Measurements from ENCODE around the gene C1orf21. TPM values are rescaled to one million over a fixed set of nuclear protein-coding genes. Genes with fewer than 3 reads are reported as not detected.

The C1orf21 gene
- total RNA-seq, 1 donor from 2014 or later, result 2.6 TPM

GRCh38 chr1:184423649-184424048 lies 36.8 kb downstream of the C1orf21 start:
- H3K36me3 ChIP-seq (ENCODE audit: control insufficient read depth, insufficient read depth, low read length), result no peaks in the 10 kb centered on the region
- no peaks in the 10 kb centered on the region for H3K27me3 ChIP-seq (ENCODE audit: control insufficient read depth, insufficient read depth, low read length)
- no peak for DNase-seq (ENCODE audit: low read depth)
- no peak overlapping the region for H3K4me3 ChIP-seq (ENCODE audit: low read depth, low read length)
- no peak for TF ChIP-seq CTCF (IDR thresholded peaks at IDR 0.05; ENCODE audit: insufficient read depth, low read length, poor library complexity, severe bottlenecking)

GRCh38 chr1:184424157-184424556 lies 37.3 kb downstream of the C1orf21 start:
- H3K27me3 ChIP-seq (ENCODE audit: control insufficient read depth, insufficient read depth, low read length), result no peaks in the 10 kb centered on the region
- no peaks in the 10 kb centered on the region for H3K36me3 ChIP-seq (ENCODE audit: control insufficient read depth, insufficient read depth, low read length)
- TF ChIP-seq CTCF (IDR thresholded peaks at IDR 0.05; ENCODE audit: insufficient read depth, low read length, poor library complexity, severe bottlenecking), result no peak
- DNase-seq (ENCODE audit: low read depth), result no peak
- no peak overlapping the region for H3K4me3 ChIP-seq (ENCODE audit: low read depth, low read length)

- Histone ChIP-seq H3K4me3 (ENCODE audit: low read depth, low read length) (no peak overlapping the region), H3K36me3 (ENCODE audit: control insufficient read depth, insufficient read depth, low read length) (no peaks in the 10 kb centered on the region), H3K27me3 (ENCODE audit: control insufficient read depth, insufficient read depth, low read length) (no peaks in the 10 kb centered on the region)
- TF ChIP-seq CTCF (IDR thresholded peaks at IDR 0.05; ENCODE audit: insufficient read depth, low read length, poor library complexity, severe bottlenecking), result no peak
- DNase-seq (ENCODE audit: low read depth), result no peak
These were observed 38.1 kb downstream of the C1orf21 start for GRCh38 chr1:184424945-184425344.

GRCh38 chr1:184425449-184426277 lies 38.8 kb downstream of the C1orf21 start:
- no peak for TF ChIP-seq CTCF (IDR thresholded peaks at IDR 0.05; ENCODE audit: insufficient read depth, low read length, poor library complexity, severe bottlenecking)
- DNase-seq (ENCODE audit: low read depth), result no peak
- H3K4me3 ChIP-seq (ENCODE audit: low read depth, low read length), result no peak overlapping the region
- no peaks in the 10 kb centered on the region for H3K27me3 ChIP-seq (ENCODE audit: control insufficient read depth, insufficient read depth, low read length)
- no peaks in the 10 kb centered on the region for H3K36me3 ChIP-seq (ENCODE audit: control insufficient read depth, insufficient read depth, low read length)

GRCh38 chr1:184426278-184426674 lies 39.4 kb downstream of the C1orf21 start:
- DNase-seq (ENCODE audit: low read depth), result no peak
- TF ChIP-seq CTCF (IDR thresholded peaks at IDR 0.05; ENCODE audit: insufficient read depth, low read length, poor library complexity, severe bottlenecking), result no peak
- no peaks in the 10 kb centered on the region for H3K27me3 ChIP-seq (ENCODE audit: control insufficient read depth, insufficient read depth, low read length)
- H3K36me3 ChIP-seq (ENCODE audit: control insufficient read depth, insufficient read depth, low read length), result no peaks in the 10 kb centered on the region
- H3K4me3 ChIP-seq (ENCODE audit: low read depth, low read length), result no peak overlapping the region

- Histone ChIP-seq H3K36me3 (ENCODE audit: control insufficient read depth, insufficient read depth, low read length) (no peaks in the 10 kb centered on the region), H3K27me3 (ENCODE audit: control insufficient read depth, insufficient read depth, low read length) (no peaks in the 10 kb centered on the region), H3K4me3 (ENCODE audit: low read depth, low read length) (no peak overlapping the region)
- TF ChIP-seq CTCF (IDR thresholded peaks at IDR 0.05; ENCODE audit: insufficient read depth, low read length, poor library complexity, severe bottlenecking), result no peak
- no peak for DNase-seq (ENCODE audit: low read depth)
These were observed 40.9 kb downstream of the C1orf21 start for GRCh38 chr1:184427722-184428121.
